Tibial artery (tissue), 4 donors: ENCODE data around the gene NHSL2.

Experiments
- DNase-seq, 2 donors: peaks; one replicate each; pipeline ENCODE4 v3.0.0-alpha.2; 2019
- H3K27ac ChIP-seq, 2 donors: fragments of 200-600 bp; sonication (generic) in 1 of 2; 1 replicate in 1 of 2; 2 replicates in 1 of 2; pipeline ENCODE4 v1.5.1; 2018 to 2019; ENCODE audit warnings: mild to moderate bottlenecking in 1 of 2
- H3K27me3 ChIP-seq, 2 donors: fragments of 200-600 bp; sonication (generic) in 1 of 2; one replicate each; pipeline versions ENCODE4 v1.5.1 to v1.6.0; 2016 to 2019
- H3K36me3 ChIP-seq, 3 donors: fragments of 200-600 bp; sonication (generic) in 2 of 3; one replicate each; pipeline ENCODE4 v1.5.1; 2016 to 2019; ENCODE audit warnings: mild to moderate bottlenecking in 2 of 3
- H3K4me1 ChIP-seq, 4 donors: fragments of 200-600 bp; sonication (generic) in 2 of 4; 1 replicate in 3 of 4; 2 replicates in 1 of 4; pipeline ENCODE4 v1.5.1; 2016 to 2019
- H3K4me3 ChIP-seq, 2 donors: fragments of 200-600 bp; sonication (generic) in 1 of 2; 1 replicate in 1 of 2; 2 replicates in 1 of 2; pipeline ENCODE4 v1.5.1; 2018 to 2019; ENCODE audit warnings: mild to moderate bottlenecking in 2 of 2
- H3K9me3 ChIP-seq, 3 donors: fragments of 200-600 bp; sonication (generic) in 1 of 3; one replicate each; pipeline ENCODE4 v1.5.1; 2016 to 2019
- CTCF ChIP-seq, 2 experiments: fragments of 200-600 bp in 1 of 2; fragments of 450-650 bp in 1 of 2; IDR thresholded peaks; one replicate each; pipeline ENCODE4 v1.5.1; 2017 to 2019; ENCODE audit warnings: antibody characterized with exemption in 2 of 2, mild to moderate bottlenecking in 1 of 2, moderate library complexity in 1 of 2
- intact Hi-C: fragments of 100-400 bp; cut with DNase I; formaldehyde crosslinking; loops from one replicate; pipeline ENCODE4 v1.15.0; 2023; ENCODE audit warnings: low total_unique reads

Gene NHSL2

GRCh38 chrX:72114807-72115206 is 204.2 kb downstream of the NHSL2 start:
- intact Hi-C loops, result no loop called here
- Histone ChIP-seq H3K4me3 (no peak overlapping the region), H3K36me3 (no peaks in the 10 kb centered on the region), H3K27me3 (no peaks in the 10 kb centered on the region), H3K27ac (no peak overlapping the region), H3K4me1 (no peaks in the 10 kb centered on the region), H3K9me3 (no peaks in the 10 kb centered on the region)
- no peak for TF ChIP-seq CTCF (IDR thresholded peaks at IDR 0.05)
- DNase-seq, result no peak

- H3K4me1 ChIP-seq, result no peaks in the 10 kb centered on the region
- no peak for DNase-seq
- intact Hi-C loops, result no loop called here
- no peak for TF ChIP-seq CTCF (IDR thresholded peaks at IDR 0.05)
- H3K27me3 ChIP-seq, result no peaks in the 10 kb centered on the region
- H3K4me3 ChIP-seq, result no peak overlapping the region
- H3K27ac ChIP-seq, result no peak overlapping the region
- no peaks in the 10 kb centered on the region for H3K36me3 ChIP-seq
- H3K9me3 ChIP-seq, result no peaks in the 10 kb centered on the region
Measured at GRCh38 chrX:72115380-72115779, 204.7 kb downstream of the NHSL2 start.

GRCh38 chrX:72117636-72118210 is 207.1 kb downstream of the NHSL2 start:
- Histone ChIP-seq H3K4me3 (no peak overlapping the region), H3K9me3 (no peaks in the 10 kb centered on the region), H3K36me3 (no peaks in the 10 kb centered on the region), H3K27ac (no peak overlapping the region), H3K4me1 (peaks cover 0 to 23% (median 8%) of the 10 kb centered on the region in 4 donors), H3K27me3 (no peaks in the 10 kb centered on the region)
- no peak for DNase-seq
- intact Hi-C loops, result no loop called here
- TF ChIP-seq CTCF (IDR thresholded peaks at IDR 0.05), result no peak

- intact Hi-C loops, result no loop called here
- H3K4me1 ChIP-seq, result peaks cover 0 to 54% (median 35%) of the 10 kb centered on the region in 4 donors
Measured at GRCh38 chrX:72120837-72121236, 210.2 kb downstream of the NHSL2 start.

GRCh38 chrX:72121383-72121782 is 210.7 kb downstream of the NHSL2 start:
- no peak for TF ChIP-seq CTCF (IDR thresholded peaks at IDR 0.05)
- no peaks in the 10 kb centered on the region for H3K27me3 ChIP-seq
- peaks cover 0 to 60% (median 40%) of the 10 kb centered on the region in 4 donors for H3K4me1 ChIP-seq
- no peaks in the 10 kb centered on the region for H3K9me3 ChIP-seq
- peak overlapping the region; percentile 70 to 85 for H3K27ac ChIP-seq
- intact Hi-C loops, result no loop called here
- no peaks in the 10 kb centered on the region for H3K36me3 ChIP-seq
- peak; percentile 77 to 82 for DNase-seq
- H3K4me3 ChIP-seq, result no peak overlapping the region

More at GRCh38 chrX:72120837-72121236, 210.2 kb downstream of the NHSL2 start:
- no peak for DNase-seq
- no peak for TF ChIP-seq CTCF (IDR thresholded peaks at IDR 0.05)
- Histone ChIP-seq H3K27me3 (no peaks in the 10 kb centered on the region), H3K36me3 (no peaks in the 10 kb centered on the region), H3K4me3 (no peak overlapping the region), H3K27ac (peak overlapping the region; percentile 70 to 85), H3K9me3 (no peaks in the 10 kb centered on the region)
